Ishikawa (cell line): ENCODE data around the gene IL36RN.

Experiments used
- CEBPB ChIP-seq: IDR thresholded peaks from 2 replicates; pipeline ENCODE4 v1.6.1; 2012
- CREB1 ChIP-seq: IDR thresholded peaks from 2 replicates; pipeline ENCODE4 v1.6.1; 2012; ENCODE audit warnings: low read depth
- EGR1 ChIP-seq: IDR thresholded peaks from 2 replicates; pipeline ENCODE4 v1.6.1; 2012
- NFIC ChIP-seq: IDR thresholded peaks from 2 replicates; pipeline ENCODE4 v1.6.1; 2012
- RAD21 ChIP-seq: IDR thresholded peaks from 2 replicates; pipeline ENCODE4 v1.6.1; 2012; ENCODE audit warnings: low read depth
- TEAD4 ChIP-seq: IDR thresholded peaks from 2 replicates; pipeline ENCODE4 v1.6.1; 2012
- YY1 ChIP-seq: IDR thresholded peaks from 2 replicates; pipeline ENCODE4 v1.6.1; 2012; ENCODE audit warnings: low read depth
- ZBTB7A ChIP-seq: IDR thresholded peaks from 2 replicates; pipeline ENCODE4 v1.6.1; 2012; ENCODE audit warnings: low read depth
- TF ChIP-seq, protein P1 (sequence below): IDR thresholded peaks from 2 replicates; pipeline ENCODE4 v1.6.1; 2012; ENCODE audit warnings: low read depth, mild to moderate bottlenecking

DNA sequence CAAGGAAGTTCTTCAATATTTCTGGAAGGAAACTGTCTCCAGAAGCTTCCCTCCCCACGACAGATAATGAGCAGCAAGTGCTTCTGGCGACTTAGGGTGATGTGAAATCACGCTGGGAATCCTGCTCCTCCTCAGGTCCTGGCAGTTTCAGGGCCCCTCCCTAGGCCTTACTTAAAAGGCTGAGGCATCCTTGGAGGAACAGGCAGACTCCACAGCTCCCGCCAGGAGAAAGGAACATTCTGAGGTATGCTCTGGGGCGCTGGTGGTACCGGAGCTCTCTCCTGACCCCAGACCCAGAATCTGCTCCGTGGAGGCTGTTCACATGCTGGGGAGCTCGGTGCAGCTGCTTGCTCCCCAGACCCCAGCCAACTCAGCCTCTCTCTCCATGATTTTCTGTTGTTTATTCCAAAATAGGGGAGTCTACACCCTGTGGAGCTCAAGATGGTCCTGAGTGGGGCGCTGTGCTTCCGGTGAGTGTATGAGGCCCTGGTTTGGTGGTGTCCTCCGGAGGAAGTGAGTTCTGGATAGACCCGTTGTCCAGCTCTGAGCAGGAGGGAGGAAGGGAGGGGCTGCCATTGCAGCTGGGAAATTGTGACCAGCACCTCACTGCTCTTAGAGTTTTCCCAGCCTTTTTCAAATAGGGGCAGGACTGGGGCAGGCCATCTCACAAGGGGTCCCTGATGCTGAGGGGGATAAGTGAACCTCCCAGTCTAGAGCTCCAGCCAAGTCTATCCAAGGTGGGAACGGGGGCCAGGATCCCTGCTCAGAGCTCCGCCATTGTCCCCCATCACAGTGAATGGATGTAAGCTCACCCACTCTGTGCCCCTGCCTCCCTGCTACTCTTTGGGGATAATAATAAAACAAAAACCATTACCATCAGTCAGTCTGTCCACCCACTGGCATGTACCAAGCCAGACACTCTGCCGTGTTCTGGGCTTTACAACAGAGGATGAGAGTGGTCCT is at the start of gene IL36RN:
- TF ChIP-seq CREB1 (no peak), CEBPB (no peak), ZBTB7A (no peak), RAD21 (no peak), NFIC (no peak), TEAD4 (no peak), YY1 (no peak), EGR1 (no peak)
- TF ChIP-seq, protein P1, sequence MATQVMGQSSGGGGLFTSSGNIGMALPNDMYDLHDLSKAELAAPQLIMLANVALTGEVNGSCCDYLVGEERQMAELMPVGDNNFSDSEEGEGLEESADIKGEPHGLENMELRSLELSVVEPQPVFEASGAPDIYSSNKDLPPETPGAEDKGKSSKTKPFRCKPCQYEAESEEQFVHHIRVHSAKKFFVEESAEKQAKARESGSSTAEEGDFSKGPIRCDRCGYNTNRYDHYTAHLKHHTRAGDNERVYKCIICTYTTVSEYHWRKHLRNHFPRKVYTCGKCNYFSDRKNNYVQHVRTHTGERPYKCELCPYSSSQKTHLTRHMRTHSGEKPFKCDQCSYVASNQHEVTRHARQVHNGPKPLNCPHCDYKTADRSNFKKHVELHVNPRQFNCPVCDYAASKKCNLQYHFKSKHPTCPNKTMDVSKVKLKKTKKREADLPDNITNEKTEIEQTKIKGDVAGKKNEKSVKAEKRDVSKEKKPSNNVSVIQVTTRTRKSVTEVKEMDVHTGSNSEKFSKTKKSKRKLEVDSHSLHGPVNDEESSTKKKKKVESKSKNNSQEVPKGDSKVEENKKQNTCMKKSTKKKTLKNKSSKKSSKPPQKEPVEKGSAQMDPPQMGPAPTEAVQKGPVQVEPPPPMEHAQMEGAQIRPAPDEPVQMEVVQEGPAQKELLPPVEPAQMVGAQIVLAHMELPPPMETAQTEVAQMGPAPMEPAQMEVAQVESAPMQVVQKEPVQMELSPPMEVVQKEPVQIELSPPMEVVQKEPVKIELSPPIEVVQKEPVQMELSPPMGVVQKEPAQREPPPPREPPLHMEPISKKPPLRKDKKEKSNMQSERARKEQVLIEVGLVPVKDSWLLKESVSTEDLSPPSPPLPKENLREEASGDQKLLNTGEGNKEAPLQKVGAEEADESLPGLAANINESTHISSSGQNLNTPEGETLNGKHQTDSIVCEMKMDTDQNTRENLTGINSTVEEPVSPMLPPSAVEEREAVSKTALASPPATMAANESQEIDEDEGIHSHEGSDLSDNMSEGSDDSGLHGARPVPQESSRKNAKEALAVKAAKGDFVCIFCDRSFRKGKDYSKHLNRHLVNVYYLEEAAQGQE = no peak
